Mesenchymal stem cell (in vitro differentiated cells and primary cell): ENCODE data around the gene CHD9.
A peak's percentile ranks its signal among the peaks of the same experiment; 100 is the strongest.

Experiments used
- DNase-seq: peaks from one replicate; pipeline ENCODE4 v3.0.0-alpha.2; 2013
- H2AFZ ChIP-seq: one replicate; pipeline ENCODE4 v1.6.1; 2013; ENCODE audit warnings: low read depth, mild to moderate bottlenecking, control low read depth, inconsistent platforms, low read length, moderate library complexity
- H2AK5ac ChIP-seq: 2 replicates; pipeline ENCODE4 v1.6.1; 2013; ENCODE audit warnings: low read length, moderate library complexity, mild to moderate bottlenecking, inconsistent platforms; ENCODE audit not compliant: severe bottlenecking
- H2BK120ac ChIP-seq: one replicate; pipeline ENCODE4 v1.6.1; 2013; ENCODE audit warnings: low read depth, mild to moderate bottlenecking, inconsistent platforms, low read length, moderate library complexity
- H2BK12ac ChIP-seq, 2 experiments: one replicate each; pipeline ENCODE4 v1.6.1; 2013; ENCODE audit warnings: inconsistent platforms in 2 of 2, low read length in 2 of 2, mild to moderate bottlenecking in 2 of 2, moderate library complexity in 2 of 2, control low read depth in 1 of 2
- H2BK15ac ChIP-seq: one replicate; pipeline ENCODE4 v1.6.1; 2013; ENCODE audit warnings: mild to moderate bottlenecking, low read depth, inconsistent platforms; ENCODE audit not compliant: poor library complexity, severe bottlenecking
- H2BK5ac ChIP-seq: 2 replicates; pipeline ENCODE4 v1.6.1; 2013; ENCODE audit warnings: low read depth, mild to moderate bottlenecking, low read length, control low read depth, inconsistent platforms; ENCODE audit not compliant: poor library complexity, severe bottlenecking
- H3K14ac ChIP-seq, 2 experiments: one replicate each; pipeline ENCODE4 v1.6.1; 2013; ENCODE audit warnings: inconsistent platforms in 2 of 2, low read length in 2 of 2, control low read depth in 1 of 2, mild to moderate bottlenecking in 1 of 2, moderate library complexity in 1 of 2
- H3K18ac ChIP-seq, 2 experiments: one replicate each; pipeline ENCODE4 v1.6.1; 2013; ENCODE audit warnings: inconsistent platforms in 2 of 2, low read length in 2 of 2, control low read depth in 1 of 2, low read depth in 1 of 2, mild to moderate bottlenecking in 1 of 2
- H3K23ac ChIP-seq, 2 experiments: one replicate each; pipeline ENCODE4 v1.6.1; 2013; ENCODE audit warnings: inconsistent platforms in 2 of 2, low read length in 2 of 2, mild to moderate bottlenecking in 2 of 2, moderate library complexity in 2 of 2, control low read depth in 1 of 2
- H3K27ac ChIP-seq: 2 replicates; pipeline ENCODE4 v1.5.1; 2013; ENCODE audit warnings: mild to moderate bottlenecking, moderate library complexity, low read length, control low read depth, inconsistent platforms; ENCODE audit not compliant: poor library complexity, severe bottlenecking
- H3K27me3 ChIP-seq, 2 experiments: 2 replicates each; pipeline versions ENCODE4 v1.6.1 to v1.7.0; 2013; ENCODE audit warnings: low read length in 2 of 2, mild to moderate bottlenecking in 2 of 2, moderate library complexity in 2 of 2, control low read depth in 1 of 2, inconsistent platforms in 1 of 2; ENCODE audit not compliant: control insufficient read depth in 1 of 2, insufficient read depth in 1 of 2
- H3K36me3 ChIP-seq, 2 experiments: 2 replicates each; pipeline versions ENCODE4 v1.6.1 to v1.7.0; 2013; ENCODE audit warnings: low read length in 2 of 2, control low read depth in 1 of 2, inconsistent platforms in 1 of 2, low read depth in 1 of 2, mild to moderate bottlenecking in 1 of 2; ENCODE audit not compliant: insufficient read depth in 2 of 2, control insufficient read depth in 1 of 2
- H3K4ac ChIP-seq, 2 experiments: one replicate each; pipeline ENCODE4 v1.6.1; 2013; ENCODE audit warnings: inconsistent platforms in 2 of 2, low read length in 2 of 2, mild to moderate bottlenecking in 2 of 2, moderate library complexity in 2 of 2, control low read depth in 1 of 2, low read depth in 1 of 2
- H3K4me1 ChIP-seq: 2 replicates; pipeline ENCODE4 v1.6.1; 2013; ENCODE audit warnings: low read depth, low read length, control low read depth; ENCODE audit not compliant: control insufficient read depth, insufficient read depth
- H3K4me2 ChIP-seq: 2 replicates; pipeline ENCODE4 v1.6.1; 2013; ENCODE audit warnings: low read length, mild to moderate bottlenecking, inconsistent platforms; ENCODE audit not compliant: poor library complexity, severe bottlenecking
- H3K4me3 ChIP-seq, 2 experiments: 2 replicates each; pipeline versions ENCODE4 v1.5.1 to v1.7.0; 2013; ENCODE audit warnings: low read length in 2 of 2, mild to moderate bottlenecking in 2 of 2, control low read depth in 1 of 2, low read depth in 1 of 2; ENCODE audit not compliant: insufficient read depth in 1 of 2
- H3K79me1 ChIP-seq: replicated peaks from 2 replicates; pipeline ENCODE4 v1.6.1; 2013; ENCODE audit warnings: mild to moderate bottlenecking, control low read depth, low read length, inconsistent platforms; ENCODE audit not compliant: poor library complexity, severe bottlenecking
- H3K9ac ChIP-seq: 2 replicates; pipeline ENCODE4 v1.7.0; 2013; ENCODE audit warnings: mild to moderate bottlenecking, low read length, moderate library complexity
- H3K9me3 ChIP-seq: 2 replicates; pipeline ENCODE4 v1.7.0; 2013; ENCODE audit warnings: mild to moderate bottlenecking, low read length; ENCODE audit not compliant: control insufficient read depth
- H4K8ac ChIP-seq: one replicate; pipeline ENCODE4 v1.6.1; 2013; ENCODE audit warnings: inconsistent platforms, mild to moderate bottlenecking, low read length, moderate library complexity
- H4K91ac ChIP-seq: one replicate; pipeline ENCODE4 v1.6.1; 2013; ENCODE audit warnings: mild to moderate bottlenecking, low read length, inconsistent platforms
- WGBS: methylation state at CpG from one replicate; pipeline ENCODE4 v1.1.7; 2013; ENCODE audit warnings: mixed read lengths; 5-methylcytosine and 5-hydroxymethylcytosine counted together

The CHD9 gene

GRCh38 chr16:53111078-53111791, 56.4 kb downstream of the CHD9 start:
- Histone ChIP-seq H2BK5ac (no peak overlapping the region), H2BK12ac (no peak overlapping the region), H2BK15ac (no peak overlapping the region), H3K27ac (no peak overlapping the region), H3K27me3 (no peaks in the 10 kb centered on the region), H4K91ac (no peak overlapping the region), H2AK5ac (no peak overlapping the region), H3K23ac (no peak overlapping the region), H4K8ac (no peak overlapping the region), H3K18ac (no peak overlapping the region), H3K4me3 (no peak overlapping the region), H3K9me3 (no peaks in the 10 kb centered on the region), H3K14ac (no peak overlapping the region), H3K4me1 (no peaks in the 10 kb centered on the region), H3K9ac (peak overlapping the region; percentile 45), H2BK120ac (no peak overlapping the region), H3K4ac (no peak overlapping the region), H2AFZ (no peak overlapping the region), H3K79me1 (peaks cover 28% of the 10 kb centered on the region), H3K4me2 (no peak overlapping the region), H3K36me3 (no peaks in the 10 kb centered on the region)
- DNase-seq: peak; percentile 68
- 82% methylated on average over 4 of the region's 5 CpGs for WGBS

DNA sequence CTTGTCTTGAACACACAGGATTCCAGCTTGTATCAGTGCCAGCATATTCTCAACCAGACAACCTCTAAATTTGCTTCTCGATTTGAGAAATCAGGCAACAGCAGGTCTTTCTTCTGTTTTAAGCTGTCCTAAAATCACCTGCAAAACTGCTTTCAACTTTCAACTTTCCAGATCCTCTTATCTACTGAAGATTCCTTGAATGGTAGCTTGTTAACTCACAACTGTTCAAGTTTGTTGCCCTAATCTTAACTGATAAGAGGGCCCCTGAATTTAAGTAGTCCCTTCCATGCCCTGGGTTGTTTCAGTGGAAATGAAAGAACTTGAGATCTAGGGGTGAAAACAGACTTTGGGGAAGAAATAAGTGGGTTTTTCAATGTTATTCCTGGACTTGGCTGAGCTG, 57.2 kb downstream of the CHD9 start:
- Histone ChIP-seq H3K9me3 (no peaks in the 10 kb centered on the region), H3K9ac (peak overlapping the region; percentile 27), H2BK12ac (no peak overlapping the region), H3K27ac (no peak overlapping the region), H2BK15ac (no peak overlapping the region), H4K8ac (no peak overlapping the region), H3K4me1 (no peaks in the 10 kb centered on the region), H3K23ac (no peak overlapping the region), H3K36me3 (no peaks in the 10 kb centered on the region), H2AFZ (no peak overlapping the region), H3K27me3 (no peaks in the 10 kb centered on the region), H4K91ac (no peak overlapping the region), H2BK120ac (no peak overlapping the region), H3K4me2 (no peak overlapping the region), H2BK5ac (no peak overlapping the region), H3K18ac (no peak overlapping the region), H3K14ac (no peak overlapping the region), H3K4ac (no peak overlapping the region), H3K4me3 (no peak overlapping the region), H3K79me1 (peaks cover 28% of the 10 kb centered on the region), H2AK5ac (no peak overlapping the region)
- WGBS: 54% methylated on average over 1 of the region's 1 CpG
- DNase-seq: no peak

DNA sequence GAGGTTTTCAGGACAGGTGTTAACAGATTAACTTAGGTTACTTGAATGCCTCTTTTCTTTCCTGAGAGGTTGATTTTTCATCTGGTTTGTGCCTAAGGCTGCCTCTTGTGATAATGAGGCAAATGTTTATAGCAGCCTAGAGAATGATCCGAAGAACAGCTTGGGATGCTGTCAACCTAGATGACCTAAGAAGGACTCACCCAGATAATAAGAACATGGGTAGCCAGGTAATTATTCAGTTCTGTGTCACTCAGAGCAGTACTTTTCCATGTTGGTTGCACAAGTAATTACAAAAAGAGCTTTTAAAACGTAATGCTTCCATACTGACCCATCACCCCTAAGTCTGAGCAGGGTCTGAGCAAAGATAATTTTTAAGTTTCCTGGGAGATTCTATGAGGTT, 60.3 kb downstream of the CHD9 start:
- Histone ChIP-seq H4K8ac (no peak overlapping the region), H3K79me1 (peaks cover 21% of the 10 kb centered on the region), H2AK5ac (no peak overlapping the region), H3K4me2 (no peak overlapping the region), H3K4ac (no peak overlapping the region), H3K4me3 (no peak overlapping the region), H3K14ac (no peak overlapping the region), H3K18ac (no peak overlapping the region), H2AFZ (no peak overlapping the region), H2BK5ac (no peak overlapping the region), H2BK12ac (no peak overlapping the region), H3K9ac (no peak overlapping the region), H2BK15ac (no peak overlapping the region), H2BK120ac (no peak overlapping the region), H4K91ac (no peak overlapping the region), H3K27me3 (no peaks in the 10 kb centered on the region), H3K9me3 (no peaks in the 10 kb centered on the region), H3K27ac (no peak overlapping the region), H3K23ac (no peak overlapping the region), H3K4me1 (no peaks in the 10 kb centered on the region), H3K36me3 (no peaks in the 10 kb centered on the region)
- no CpG with 5 or more reads among the region's 2 CpGs for WGBS
- DNase-seq: no peak

DNA sequence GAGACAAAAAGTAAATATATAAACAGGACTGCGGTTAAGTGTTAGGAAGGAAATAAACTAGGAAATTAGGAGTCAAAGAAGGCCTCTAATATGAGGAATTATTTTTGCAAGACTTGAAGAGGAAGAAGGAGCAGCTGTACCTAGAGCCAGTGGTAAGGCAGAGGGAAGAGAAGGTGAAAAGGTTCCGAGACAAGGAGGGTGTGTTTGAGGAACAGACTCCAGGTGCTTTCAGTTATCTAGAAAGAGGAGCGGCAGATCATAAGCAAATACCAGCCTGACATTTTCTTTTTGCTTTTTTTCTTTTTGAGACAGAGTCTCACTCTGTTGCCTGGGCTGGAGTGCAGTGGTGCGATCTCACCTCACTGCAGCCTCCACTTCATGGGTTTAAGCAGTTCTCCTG, 61.0 kb downstream of the CHD9 start:
- Histone ChIP-seq H2BK5ac (no peak overlapping the region), H3K23ac (no peak overlapping the region), H4K91ac (no peak overlapping the region), H2BK12ac (no peak overlapping the region), H2BK15ac (no peak overlapping the region), H3K79me1 (peaks cover 19% of the 10 kb centered on the region), H2BK120ac (no peak overlapping the region), H3K9ac (no peak overlapping the region), H2AFZ (no peak overlapping the region), H4K8ac (no peak overlapping the region), H3K4me3 (no peak overlapping the region), H3K4me1 (no peaks in the 10 kb centered on the region), H2AK5ac (no peak overlapping the region), H3K18ac (no peak overlapping the region), H3K9me3 (no peaks in the 10 kb centered on the region), H3K14ac (no peak overlapping the region), H3K27ac (no peak overlapping the region), H3K27me3 (no peaks in the 10 kb centered on the region), H3K4me2 (no peak overlapping the region), H3K4ac (no peak overlapping the region), H3K36me3 (no peaks in the 10 kb centered on the region)
- DNase-seq: no peak
- over 99% methylated on average over 4 of the region's 4 CpGs for WGBS
